IPS-NIHi7 (cell line): ENCODE results near the gene CAMK4.
"Not testable (repeated sequence)": the region's sequence is repeated elsewhere in the genome, so short reads cannot be mapped to it uniquely, and the experiment has no call there.

Experiments used
- DNase-seq: peaks from one replicate; pipeline ENCODE4 v3.0.0; 2012; ENCODE audit warnings: mixed read lengths; ENCODE audit errors: extremely low spot score

Gene CAMK4

GRCh38 chr5:111256128-111256527 is 31.9 kb downstream of the CAMK4 start:
- DNase-seq: no peak

- DNase-seq: not testable (repeated sequence)
Observed at GRCh38 chr5:111257610-111258009, 33.4 kb downstream of the CAMK4 start.

- DNase-seq: no peak
Observed at GRCh38 chr5:111259636-111260035, 35.5 kb downstream of the CAMK4 start.

- DNase-seq: no peak
Observed at GRCh38 chr5:111261610-111262009, 37.4 kb downstream of the CAMK4 start.

GRCh38 chr5:111262153-111262552 is 38.0 kb downstream of the CAMK4 start:
- DNase-seq: no peak

GRCh38 chr5:111262815-111263214 is 38.6 kb downstream of the CAMK4 start:
- DNase-seq: no peak

- DNase-seq: no peak
Observed at GRCh38 chr5:111266491-111266890, 42.3 kb downstream of the CAMK4 start.

- DNase-seq: no peak
Observed at GRCh38 chr5:111268300-111268699, 44.1 kb downstream of the CAMK4 start.

- no peak for DNase-seq
Observed at GRCh38 chr5:111271885-111272284, 47.7 kb downstream of the CAMK4 start.

- DNase-seq: no peak
Observed at GRCh38 chr5:111277061-111277460, 52.9 kb downstream of the CAMK4 start.

GRCh38 chr5:111278858-111279504 is 54.8 kb downstream of the CAMK4 start:
- peak; percentile 88 for DNase-seq

- DNase-seq: no peak
Observed at GRCh38 chr5:111280282-111280951, 56.2 kb downstream of the CAMK4 start.

- DNase-seq: no peak
Observed at GRCh38 chr5:111282798-111283197, 58.6 kb downstream of the CAMK4 start.

GRCh38 chr5:111284825-111285224 is 60.6 kb downstream of the CAMK4 start:
- DNase-seq: no peak

GRCh38 chr5:111294551-111294950 is 70.4 kb downstream of the CAMK4 start:
- DNase-seq: no peak

GRCh38 chr5:111295649-111296048 is 71.5 kb downstream of the CAMK4 start:
- DNase-seq: no peak

- DNase-seq: no peak
Observed at GRCh38 chr5:111296570-111296969, 72.4 kb downstream of the CAMK4 start.

GRCh38 chr5:111299067-111299481 is 74.9 kb downstream of the CAMK4 start:
- no peak for DNase-seq

GRCh38 chr5:111299831-111300432 is 75.7 kb downstream of the CAMK4 start:
- no peak for DNase-seq

GRCh38 chr5:111301264-111301663 is 77.1 kb downstream of the CAMK4 start:
- no peak for DNase-seq

GRCh38 chr5:111302043-111302442 is 77.9 kb downstream of the CAMK4 start:
- DNase-seq: not testable (repeated sequence)

- peak; percentile 17 for DNase-seq
Observed at GRCh38 chr5:111308951-111309350, 84.8 kb downstream of the CAMK4 start.

- DNase-seq: no peak
Observed at GRCh38 chr5:111309384-111309783, 85.2 kb downstream of the CAMK4 start.
